ENCODE results near the gene HYAL4. TPM values are rescaled to one million over a fixed set of nuclear protein-coding genes. Genes with fewer than 3 reads are reported as not detected.
"Not testable (repeated sequence)": the region's sequence is repeated elsewhere in the genome, so short reads cannot be mapped to it uniquely, and the experiment has no call there.

Gene HYAL4
- total RNA-seq, 1 donor from 2014 or later: not detected

DNA sequence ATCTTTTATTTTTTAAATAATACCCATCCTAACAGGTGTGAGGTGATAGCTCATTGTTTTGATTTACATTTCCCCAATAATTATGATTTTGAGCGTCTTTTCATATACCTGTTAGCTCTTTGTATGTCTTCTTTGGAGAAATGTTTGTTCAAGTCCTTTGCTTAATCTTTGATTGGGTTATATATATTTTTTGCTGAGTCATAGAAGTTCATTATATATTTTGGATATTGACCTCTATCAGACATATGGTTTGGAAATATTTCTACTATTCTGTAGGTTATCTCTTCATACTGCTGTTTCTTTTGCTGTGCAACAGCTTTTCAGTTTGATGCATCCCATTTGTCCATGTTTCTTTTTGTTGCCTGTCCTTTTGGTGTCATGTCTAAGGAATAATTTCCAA, 23.6 kb upstream of the HYAL4 start:
- intact Hi-C loops (cut with micrococcal nuclease): no loop called here
- H3K36me3 Mint-ChIP-seq (ENCODE audit: low read depth): no peaks in the 10 kb centered on the region
- no peak for DNase-seq
- peaks cover 4% of the 10 kb centered on the region for H3K27me3 Mint-ChIP-seq
- H3K4me1 Mint-ChIP-seq: peaks cover 16% of the 10 kb centered on the region
- no peak overlapping the region for H3K27ac Mint-ChIP-seq
- no peak overlapping the region for H3K4me3 Mint-ChIP-seq
- peaks cover 3% of the 10 kb centered on the region for H3K9me3 Mint-ChIP-seq

DNA sequence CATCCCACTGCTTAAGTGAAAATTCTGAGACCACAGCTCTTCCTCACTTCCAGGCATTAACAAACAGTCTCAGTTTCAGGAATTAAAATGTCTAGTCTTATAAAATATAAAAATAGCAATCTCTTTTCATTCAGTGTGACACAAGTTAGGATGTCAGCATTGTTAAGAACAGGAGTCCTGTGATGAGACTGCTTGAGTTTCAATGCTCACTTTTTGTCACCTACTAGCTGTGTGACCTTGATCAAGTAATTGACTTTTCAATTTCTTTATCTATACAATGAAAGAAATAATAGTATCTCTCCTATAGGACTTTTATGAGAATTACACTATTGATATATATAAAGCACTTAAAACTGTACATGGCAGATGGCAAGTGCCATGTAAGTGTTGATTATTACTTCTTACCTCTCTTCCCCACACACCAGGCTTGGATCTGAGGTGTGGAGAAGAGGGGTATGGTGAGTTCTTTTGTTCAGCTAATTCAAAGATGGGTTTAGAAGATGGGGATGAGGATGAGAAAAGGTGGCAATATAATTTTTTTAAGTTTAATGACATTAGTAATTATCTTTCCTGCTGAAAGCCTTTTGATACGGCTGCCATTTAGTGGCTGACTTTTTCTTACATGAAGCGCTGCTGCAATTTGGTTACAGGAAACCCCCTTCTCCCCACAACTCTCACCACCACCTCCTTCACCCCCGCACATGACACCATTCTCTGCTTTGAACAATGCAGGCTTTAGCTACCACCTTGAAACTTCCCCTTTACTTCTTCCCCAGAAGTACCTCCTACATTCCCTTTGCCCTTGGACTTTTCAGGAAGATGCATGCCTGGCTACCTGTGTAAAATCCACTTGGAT, 20.8 kb upstream of the HYAL4 start:
- Mint-ChIP-seq H3K4me3 (peak overlapping the region; percentile 31), H3K36me3 (ENCODE audit: low read depth) (no peaks in the 10 kb centered on the region), H3K27me3 (peaks cover 14% of the 10 kb centered on the region), H3K9me3 (no peaks in the 10 kb centered on the region), H3K27ac (peak overlapping the region; percentile 66), H3K4me1 (peaks cover 16% of the 10 kb centered on the region)
- DNase-seq: peak; percentile 78
- intact Hi-C loops (cut with micrococcal nuclease): loop anchor here (1.0 kb wide), 2 partner anchors 75 to 112 kb away; partner anchors contain the start of gene WASL

DNA sequence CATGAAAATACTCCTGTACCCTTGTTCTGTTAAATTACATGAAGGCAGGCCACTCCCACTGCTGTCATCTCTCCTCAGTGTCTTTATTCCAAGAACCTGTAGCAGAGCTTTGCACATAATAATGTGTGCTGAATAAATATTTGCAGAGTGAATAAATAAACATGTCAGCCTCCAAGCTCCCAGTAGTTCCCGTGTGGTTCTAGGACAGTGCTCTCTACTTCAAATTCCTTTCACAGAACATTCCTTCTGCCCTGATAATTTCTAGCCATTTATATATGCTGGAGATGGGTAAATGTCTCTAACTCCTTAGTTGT, 20.3 kb upstream of the HYAL4 start:
- Mint-ChIP-seq H3K4me1 (peaks cover 16% of the 10 kb centered on the region), H3K27me3 (peaks cover 14% of the 10 kb centered on the region), H3K4me3 (peak overlapping the region; percentile 31), H3K27ac (peak overlapping the region; percentile 66), H3K36me3 (ENCODE audit: low read depth) (no peaks in the 10 kb centered on the region), H3K9me3 (no peaks in the 10 kb centered on the region)
- no peak for DNase-seq
- intact Hi-C loops (cut with micrococcal nuclease): loop anchor here (1.0 kb wide), 2 partner anchors 75 to 112 kb away; partner anchors contain the start of gene WASL

DNA sequence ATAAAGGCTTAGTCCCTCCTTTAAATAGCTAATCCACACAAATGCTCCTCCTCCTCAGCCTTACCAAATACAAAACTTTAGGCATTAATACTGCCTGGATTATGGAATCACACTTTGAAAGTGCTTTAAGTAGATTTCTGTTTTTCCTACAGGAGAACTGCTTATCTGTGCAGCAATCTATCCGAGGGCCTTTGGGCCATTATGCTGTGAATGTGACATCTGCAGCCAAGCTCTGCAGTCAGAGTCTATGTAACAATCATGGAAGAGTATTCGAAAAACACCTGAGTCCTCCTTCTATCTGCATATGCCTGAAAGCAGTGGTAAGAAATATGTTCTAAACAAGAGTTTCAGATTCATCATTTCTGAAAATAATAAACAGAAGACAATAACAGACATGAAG, 16.2 kb upstream of the HYAL4 start:
- intact Hi-C loops (cut with micrococcal nuclease): no loop called here
- Mint-ChIP-seq H3K4me3 (no peak overlapping the region), H3K27ac (no peak overlapping the region), H3K9me3 (peaks cover 5% of the 10 kb centered on the region), H3K36me3 (ENCODE audit: low read depth) (no peaks in the 10 kb centered on the region), H3K27me3 (peaks cover 28% of the 10 kb centered on the region), H3K4me1 (peaks cover 13% of the 10 kb centered on the region)
- DNase-seq: no peak

DNA sequence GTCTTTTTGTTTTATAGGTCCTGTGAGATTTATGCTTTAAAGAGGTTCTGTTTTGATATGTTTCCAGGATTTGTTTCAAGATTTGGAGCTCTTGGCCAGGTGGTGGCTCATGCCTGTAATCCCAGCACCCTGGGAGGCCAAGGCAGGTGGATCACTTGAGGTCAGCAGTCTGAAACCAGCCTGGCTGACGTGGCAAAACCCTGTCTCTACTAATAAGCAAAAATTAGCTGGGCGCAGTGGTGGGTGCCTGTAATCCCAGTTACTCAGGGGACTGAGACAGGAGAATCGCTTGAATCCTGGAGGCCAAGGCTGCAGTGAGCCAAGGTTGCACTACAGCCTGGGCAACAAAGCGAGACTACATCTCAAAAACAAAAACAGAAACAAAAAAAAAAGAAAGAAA, 8.3 kb upstream of the HYAL4 start:
- peaks cover 15% of the 10 kb centered on the region for H3K9me3 Mint-ChIP-seq
- peaks cover 18% of the 10 kb centered on the region for H3K27me3 Mint-ChIP-seq
- no peak for DNase-seq
- no peaks in the 10 kb centered on the region for H3K36me3 Mint-ChIP-seq (ENCODE audit: low read depth)
- no peak overlapping the region for H3K27ac Mint-ChIP-seq
- intact Hi-C loops (cut with micrococcal nuclease): no loop called here
- H3K4me1 Mint-ChIP-seq: no peaks in the 10 kb centered on the region
- H3K4me3 Mint-ChIP-seq: no peak overlapping the region

DNA sequence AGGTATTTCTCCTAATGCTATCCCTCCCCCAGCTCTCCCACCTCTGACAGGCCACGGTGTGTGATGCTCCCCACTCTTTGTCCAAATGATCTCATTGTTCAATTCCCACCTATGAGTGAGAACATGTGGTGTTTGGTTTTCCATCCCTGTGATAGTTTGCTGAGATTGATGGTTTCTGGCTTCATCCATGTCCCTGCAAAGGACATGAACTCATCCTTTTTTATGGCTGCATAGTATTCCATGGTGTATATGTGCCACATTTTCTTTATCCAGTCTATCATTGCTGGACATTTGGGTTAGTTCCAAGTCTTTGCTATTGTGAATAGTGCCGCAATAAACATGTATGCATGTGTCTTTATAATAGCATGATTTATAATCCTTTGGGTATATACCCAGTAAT, 5.9 kb upstream of the HYAL4 start:
- H3K4me3 Mint-ChIP-seq; DNase-seq; H3K36me3 Mint-ChIP-seq (ENCODE audit: low read depth); intact Hi-C loops (cut with micrococcal nuclease); H3K4me1 Mint-ChIP-seq; H3K27ac Mint-ChIP-seq: not testable (repeated sequence)
- peaks cover 11% of the 10 kb centered on the region for H3K9me3 Mint-ChIP-seq
- peaks cover 18% of the 10 kb centered on the region for H3K27me3 Mint-ChIP-seq

DNA sequence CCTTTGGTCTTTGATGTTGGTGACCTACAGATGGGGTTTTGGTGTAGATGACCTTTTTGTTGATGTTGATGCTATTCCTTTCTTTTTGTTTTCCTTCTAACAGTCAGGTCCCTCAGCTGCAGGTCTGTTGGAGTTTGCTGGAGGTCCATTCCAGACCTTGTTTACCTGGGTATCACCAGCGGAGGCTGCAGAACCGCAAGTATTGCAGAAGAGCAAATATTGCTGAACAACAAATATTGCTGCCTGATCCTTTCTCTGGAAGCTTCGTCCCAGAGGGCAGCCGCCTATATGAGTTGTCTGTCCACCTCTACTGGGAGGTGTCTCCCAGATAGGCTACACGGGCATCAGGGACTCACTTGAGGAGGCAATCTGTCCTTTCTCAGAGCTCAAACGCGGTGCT, 827 bp upstream of the HYAL4 start:
- H3K27ac Mint-ChIP-seq; DNase-seq; H3K9me3 Mint-ChIP-seq; H3K27me3 Mint-ChIP-seq; H3K4me3 Mint-ChIP-seq; intact Hi-C loops (cut with micrococcal nuclease); H3K36me3 Mint-ChIP-seq (ENCODE audit: low read depth); H3K4me1 Mint-ChIP-seq: not testable (repeated sequence)

DNA sequence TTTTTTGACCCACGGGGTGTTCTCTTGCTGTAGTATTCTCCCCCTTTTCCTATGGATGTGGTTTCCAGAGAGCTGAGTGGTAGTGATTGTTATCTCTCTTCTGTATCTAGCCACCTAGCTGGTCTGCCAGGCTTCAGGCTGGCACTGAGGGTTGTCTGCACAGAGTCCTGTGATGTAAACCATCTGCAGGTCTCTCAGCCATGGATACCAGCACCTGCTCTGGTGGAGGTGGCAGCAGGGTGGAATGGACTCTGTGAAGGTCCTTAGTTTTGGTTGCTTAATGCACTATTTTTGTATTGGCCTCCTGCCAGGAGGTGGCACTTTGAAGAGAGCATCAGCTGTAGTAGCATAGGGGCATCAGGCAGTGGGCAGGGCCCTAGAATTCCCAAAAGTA, 851 bp downstream of the HYAL4 start:
- Mint-ChIP-seq H3K4me1 (no peaks in the 10 kb centered on the region), H3K4me3 (no peak overlapping the region), H3K9me3 (peaks cover 3% of the 10 kb centered on the region), H3K27ac (no peak overlapping the region), H3K27me3 (peaks cover 9% of the 10 kb centered on the region), H3K36me3 (ENCODE audit: low read depth) (no peaks in the 10 kb centered on the region)
- DNase-seq: no peak
- intact Hi-C loops (cut with micrococcal nuclease): no loop called here

DNA sequence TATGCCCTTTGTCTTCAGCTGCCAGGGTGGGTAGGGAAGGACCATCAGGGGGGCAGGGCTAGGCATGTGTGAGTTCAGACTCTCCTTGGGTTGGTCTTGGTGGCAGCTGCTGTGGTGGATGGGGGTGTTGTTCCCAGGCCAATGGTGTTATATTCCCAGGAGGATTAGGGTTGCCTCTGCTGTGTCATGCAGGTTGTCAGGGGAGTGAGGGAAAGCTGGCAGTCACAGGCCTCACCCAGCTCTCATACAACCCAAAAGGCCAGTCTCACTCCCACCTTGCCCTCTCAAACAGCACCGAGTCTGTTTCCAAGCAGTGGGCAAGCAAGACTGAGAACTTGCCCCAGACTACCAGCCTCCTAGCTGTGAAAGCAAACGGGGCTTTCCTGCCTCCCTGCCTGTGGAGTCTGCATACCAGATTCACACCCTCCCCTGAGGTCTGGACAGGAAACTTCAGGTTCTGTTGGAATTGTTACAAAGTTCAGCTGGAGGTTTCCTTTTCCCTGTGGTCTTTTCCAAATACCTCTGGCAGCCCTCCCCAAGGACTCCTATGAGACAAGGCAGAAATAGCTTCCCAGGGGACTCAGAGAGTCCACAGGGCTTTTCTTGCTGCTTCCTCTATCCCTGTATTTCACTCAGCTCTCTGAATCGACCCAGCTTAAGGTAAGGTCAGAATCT, 1.4 kb downstream of the HYAL4 start:
- peaks cover 9% of the 10 kb centered on the region for H3K27me3 Mint-ChIP-seq
- no peak for DNase-seq
- no peak overlapping the region for H3K27ac Mint-ChIP-seq
- H3K4me3 Mint-ChIP-seq: no peak overlapping the region
- no peaks in the 10 kb centered on the region for H3K4me1 Mint-ChIP-seq
- H3K36me3 Mint-ChIP-seq (ENCODE audit: low read depth): no peaks in the 10 kb centered on the region
- H3K9me3 Mint-ChIP-seq: peaks cover 3% of the 10 kb centered on the region
- intact Hi-C loops (cut with micrococcal nuclease): no loop called here

DNA sequence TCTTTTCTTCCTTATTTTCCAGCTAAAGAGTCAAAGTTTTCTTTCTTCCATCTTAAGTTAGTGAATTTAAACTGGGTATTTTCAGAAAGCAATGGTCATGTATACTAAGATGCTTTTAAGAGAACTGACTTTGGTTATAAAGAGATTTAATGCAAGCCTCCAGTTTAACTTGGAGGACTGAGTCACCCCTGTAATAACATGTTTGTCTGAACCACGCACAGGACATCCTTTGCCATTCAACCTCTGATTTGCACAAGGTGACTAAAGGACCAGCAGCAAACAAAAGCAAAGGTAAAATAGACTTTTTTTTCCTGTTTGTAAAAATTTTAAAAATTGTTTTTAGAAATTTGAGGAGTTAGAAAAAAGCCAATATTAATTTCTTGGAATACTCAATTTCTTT, 2.9 kb downstream of the HYAL4 start:
- no peak for DNase-seq
- no peak overlapping the region for H3K27ac Mint-ChIP-seq
- peaks cover 3% of the 10 kb centered on the region for H3K27me3 Mint-ChIP-seq
- H3K9me3 Mint-ChIP-seq: peaks cover 3% of the 10 kb centered on the region
- no peaks in the 10 kb centered on the region for H3K36me3 Mint-ChIP-seq (ENCODE audit: low read depth)
- H3K4me3 Mint-ChIP-seq: no peak overlapping the region
- intact Hi-C loops (cut with micrococcal nuclease): no loop called here
- H3K4me1 Mint-ChIP-seq: no peaks in the 10 kb centered on the region

DNA sequence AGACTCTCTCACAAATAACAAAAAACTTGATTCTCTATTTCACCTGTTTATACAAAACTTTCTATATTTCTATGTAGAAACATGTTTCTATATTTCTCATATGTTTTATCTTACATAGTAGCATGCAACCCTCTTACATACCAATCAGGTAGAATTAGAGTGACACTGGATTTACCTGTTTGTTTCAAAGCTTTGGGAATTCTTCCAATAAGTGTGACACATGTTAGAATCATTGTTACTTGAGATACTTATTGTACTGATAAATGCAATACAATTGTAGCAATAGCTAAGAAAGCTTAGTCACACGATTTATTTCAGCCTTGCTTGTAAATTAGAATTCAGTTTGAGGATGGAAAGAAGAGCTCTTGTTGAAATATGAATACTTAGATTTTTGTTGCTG, 4.9 kb downstream of the HYAL4 start:
- no peak for DNase-seq
- H3K9me3 Mint-ChIP-seq: peaks cover 5% of the 10 kb centered on the region
- intact Hi-C loops (cut with micrococcal nuclease): no loop called here
- H3K36me3 Mint-ChIP-seq (ENCODE audit: low read depth): no peaks in the 10 kb centered on the region
- peaks cover 1% of the 10 kb centered on the region for H3K27me3 Mint-ChIP-seq
- H3K27ac Mint-ChIP-seq: no peak overlapping the region
- no peak overlapping the region for H3K4me3 Mint-ChIP-seq
- H3K4me1 Mint-ChIP-seq: no peaks in the 10 kb centered on the region

DNA sequence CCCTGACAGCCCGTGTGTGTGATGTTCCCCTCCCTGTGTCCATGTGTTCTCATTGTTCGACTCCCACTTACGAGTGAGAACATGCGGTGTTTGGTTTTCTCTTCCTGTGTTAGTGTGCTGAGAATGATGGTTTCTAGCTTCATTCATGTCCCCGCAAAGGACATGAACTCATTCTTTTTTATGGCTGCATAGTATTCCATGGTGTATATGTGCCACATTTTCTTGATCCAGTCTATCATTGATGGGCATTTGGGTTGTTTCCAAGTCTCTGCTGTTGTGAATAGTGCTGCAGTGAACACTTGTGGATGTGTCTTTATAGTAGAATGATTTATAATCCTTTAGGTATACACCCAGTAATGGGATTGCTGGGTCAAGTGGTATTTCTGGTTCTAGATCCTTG, 6.4 kb downstream of the HYAL4 start:
- H3K4me3 Mint-ChIP-seq; H3K36me3 Mint-ChIP-seq (ENCODE audit: low read depth); H3K4me1 Mint-ChIP-seq; H3K27me3 Mint-ChIP-seq; DNase-seq; intact Hi-C loops (cut with micrococcal nuclease); H3K27ac Mint-ChIP-seq: not testable (repeated sequence)
- peaks cover 11% of the 10 kb centered on the region for H3K9me3 Mint-ChIP-seq

DNA sequence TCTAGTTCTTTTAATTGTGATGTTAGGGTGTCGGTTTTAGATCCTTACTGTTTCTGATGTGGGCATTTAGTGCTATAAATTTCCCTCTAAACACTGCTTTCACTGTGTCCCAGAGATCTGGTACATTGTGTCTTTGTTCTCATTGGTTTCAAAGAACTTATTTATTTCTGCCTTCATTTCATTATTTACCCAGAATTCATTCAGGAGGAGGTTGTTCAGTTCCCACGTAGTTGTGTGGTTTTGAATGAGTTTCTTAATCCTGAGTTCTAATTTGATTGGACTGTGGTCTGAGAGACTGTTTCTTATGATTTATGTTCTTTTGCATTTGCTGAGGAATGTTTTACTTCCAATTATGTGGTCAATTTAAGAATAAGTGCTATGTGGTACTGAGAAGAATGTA, 9.3 kb downstream of the HYAL4 start:
- intact Hi-C loops (cut with micrococcal nuclease); H3K4me1 Mint-ChIP-seq; H3K27ac Mint-ChIP-seq; H3K36me3 Mint-ChIP-seq (ENCODE audit: low read depth); H3K4me3 Mint-ChIP-seq; DNase-seq: not testable (repeated sequence)
- peaks cover 11% of the 10 kb centered on the region for H3K9me3 Mint-ChIP-seq
- peaks cover 10% of the 10 kb centered on the region for H3K27me3 Mint-ChIP-seq

DNA sequence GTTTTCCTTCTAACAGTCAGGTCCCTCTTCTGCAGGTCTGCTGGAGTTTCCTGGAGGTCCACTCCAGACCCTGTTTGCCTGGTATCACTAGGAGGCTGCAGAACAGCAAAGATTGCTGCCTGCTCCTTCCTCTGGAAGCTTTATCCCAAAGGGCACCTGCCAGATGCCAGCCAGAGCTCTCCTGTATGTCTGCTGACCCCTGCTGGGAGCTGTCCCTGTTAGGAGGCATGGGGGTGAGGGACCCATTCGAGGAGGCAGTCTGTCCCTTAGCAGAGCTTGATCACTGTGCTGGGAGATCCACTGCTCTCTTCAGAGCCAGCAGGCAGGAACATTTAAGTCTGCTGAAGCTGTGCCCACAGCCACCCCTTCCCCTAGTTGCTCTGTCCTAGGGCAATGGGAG, 11.5 kb downstream of the HYAL4 start:
- Mint-ChIP-seq H3K27me3 (peaks cover 12% of the 10 kb centered on the region), H3K9me3 (peaks cover 11% of the 10 kb centered on the region)
- DNase-seq; H3K27ac Mint-ChIP-seq; H3K4me3 Mint-ChIP-seq; H3K36me3 Mint-ChIP-seq (ENCODE audit: low read depth); H3K4me1 Mint-ChIP-seq; intact Hi-C loops (cut with micrococcal nuclease): not testable (repeated sequence)
